ENCODE measurements around the gene MEIS2.
A peak's percentile ranks its signal among the peaks of the same experiment; 100 is the strongest.

The MEIS2 gene

DNA sequence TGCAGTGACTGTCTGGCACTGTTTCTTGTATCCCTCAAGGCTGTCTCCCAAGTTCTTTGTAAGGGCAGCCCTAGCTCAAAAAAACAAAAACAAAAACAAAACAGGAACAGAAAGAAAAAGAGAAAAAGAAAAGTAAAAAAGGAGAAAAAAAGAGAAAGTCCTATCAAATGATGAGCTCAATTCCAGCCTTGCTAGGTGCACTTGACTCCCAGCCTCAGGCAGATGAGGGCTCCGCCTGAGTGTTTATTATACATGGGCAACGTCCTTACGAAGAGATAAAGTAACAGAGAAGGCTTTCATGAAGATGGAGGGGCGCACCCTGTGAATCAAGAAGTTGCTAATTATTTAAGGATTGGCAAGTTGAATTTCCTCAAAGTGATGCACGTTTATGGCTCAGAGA is 175.3 kb downstream of the MEIS2 start:
- Histone ChIP-seq H4K12ac (ENCODE audit: low read depth, low read length) (no peak overlapping the region), H4K8ac (ENCODE audit: low read depth, low read length) (no peak overlapping the region), H3K14ac (ENCODE audit: low read length) (no peak overlapping the region), H2AFZ (ENCODE audit: insufficient read depth, low read length, poor library complexity) (no peak overlapping the region), H3K4me3 (ENCODE audit: low read depth, low read length) (no peak overlapping the region), H3K79me2 (ENCODE audit: control insufficient read depth, insufficient read depth, low read length, poor library complexity) (no peaks in the 10 kb centered on the region), H3K23ac (ENCODE audit: low read length) (no peak overlapping the region), H2BK12ac (ENCODE audit: low read length) (no peak overlapping the region), H3K4ac (ENCODE audit: low read depth, low read length) (no peak overlapping the region), H2BK5ac (ENCODE audit: low read depth, low read length, poor library complexity) (no peak overlapping the region), H3K18ac (ENCODE audit: low read length) (no peak overlapping the region), H4K91ac (ENCODE audit: low read depth, low read length) (no peak overlapping the region), H2AK5ac (ENCODE audit: low read length) (no peak overlapping the region), H3K27ac (ENCODE audit: low read depth, low read length) (no peak overlapping the region), H3K27me3 (ENCODE audit: insufficient read depth, low read length) (no peaks in the 10 kb centered on the region), H2BK120ac (ENCODE audit: insufficient read depth, low read length, poor library complexity) (no peak overlapping the region), H3K4me1 (ENCODE audit: control insufficient read depth in 1 of 2, insufficient read depth in 2 of 2, low read length in 2 of 2) (no peaks in the 10 kb centered on the region), H3K9ac (ENCODE audit: low read length) (no peak overlapping the region), H3K4me2 (ENCODE audit: low read length) (no peak overlapping the region), H3K9me3 (ENCODE audit: insufficient read depth, low read depth, low read length) (no peaks in the 10 kb centered on the region), H3K36me3 (ENCODE audit: control insufficient read depth in 1 of 2, insufficient read depth in 2 of 2, low read length in 2 of 2) (no peaks in the 10 kb centered on the region), H3K79me1 (ENCODE audit: low read length) (no peaks in the 10 kb centered on the region)
- no peak for DNase-seq
- WGBS (ENCODE audit: extremely low coverage, insufficient coverage, insufficient read length) = no CpG with 5 or more reads among the region's 5 CpGs

DNA sequence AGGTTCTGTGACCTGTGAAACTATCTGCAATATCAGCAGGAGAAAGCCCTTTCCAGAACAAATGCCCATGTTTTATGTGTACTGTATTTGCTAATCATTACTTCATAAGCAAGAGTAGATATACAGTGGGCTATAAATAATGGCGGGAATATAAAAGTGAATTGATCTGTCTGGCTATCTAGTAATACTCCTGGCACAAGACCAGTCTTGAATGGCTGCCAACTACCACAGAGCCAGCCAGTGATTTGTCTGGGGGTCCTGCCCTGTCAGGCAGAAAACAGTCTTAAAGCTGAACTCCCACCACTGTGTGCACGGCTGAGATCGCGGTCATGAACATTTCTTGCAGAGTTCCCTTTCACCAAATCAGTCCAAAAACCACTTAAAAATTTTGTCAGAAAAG is 176.3 kb downstream of the MEIS2 start:
- no peak overlapping the region for H3K23ac ChIP-seq (ENCODE audit: low read length)
- no peak overlapping the region for H3K27ac ChIP-seq (ENCODE audit: low read depth, low read length)
- no peak overlapping the region for H3K4me2 ChIP-seq (ENCODE audit: low read length)
- H3K4me3 ChIP-seq (ENCODE audit: low read depth, low read length) = no peak overlapping the region
- H4K8ac ChIP-seq (ENCODE audit: low read depth, low read length) = no peak overlapping the region
- no peak overlapping the region for H4K91ac ChIP-seq (ENCODE audit: low read depth, low read length)
- H2AK5ac ChIP-seq (ENCODE audit: low read length) = no peak overlapping the region
- no peak overlapping the region for H3K4ac ChIP-seq (ENCODE audit: low read depth, low read length)
- no peak overlapping the region for H2BK5ac ChIP-seq (ENCODE audit: low read depth, low read length, poor library complexity)
- H3K14ac ChIP-seq (ENCODE audit: low read length) = no peak overlapping the region
- no peaks in the 10 kb centered on the region for H3K4me1 ChIP-seq (ENCODE audit: control insufficient read depth in 1 of 2, insufficient read depth in 2 of 2, low read length in 2 of 2)
- H2BK120ac ChIP-seq (ENCODE audit: insufficient read depth, low read length, poor library complexity) = no peak overlapping the region
- no peak for DNase-seq
- no peak overlapping the region for H4K12ac ChIP-seq (ENCODE audit: low read depth, low read length)
- no peak overlapping the region for H2BK12ac ChIP-seq (ENCODE audit: low read length)
- no peaks in the 10 kb centered on the region for H3K9me3 ChIP-seq (ENCODE audit: insufficient read depth, low read depth, low read length)
- no peak overlapping the region for H3K9ac ChIP-seq (ENCODE audit: low read length)
- H3K79me1 ChIP-seq (ENCODE audit: low read length) = no peaks in the 10 kb centered on the region
- H3K79me2 ChIP-seq (ENCODE audit: control insufficient read depth, insufficient read depth, low read length, poor library complexity) = no peaks in the 10 kb centered on the region
- no CpG with 5 or more reads among the region's 4 CpGs for WGBS (ENCODE audit: extremely low coverage, insufficient coverage, insufficient read length)
- no peak overlapping the region for H3K18ac ChIP-seq (ENCODE audit: low read length)
- H2AFZ ChIP-seq (ENCODE audit: insufficient read depth, low read length, poor library complexity) = no peak overlapping the region
- H3K27me3 ChIP-seq (ENCODE audit: insufficient read depth, low read length) = no peaks in the 10 kb centered on the region
- no peaks in the 10 kb centered on the region for H3K36me3 ChIP-seq (ENCODE audit: control insufficient read depth in 1 of 2, insufficient read depth in 2 of 2, low read length in 2 of 2)

DNA sequence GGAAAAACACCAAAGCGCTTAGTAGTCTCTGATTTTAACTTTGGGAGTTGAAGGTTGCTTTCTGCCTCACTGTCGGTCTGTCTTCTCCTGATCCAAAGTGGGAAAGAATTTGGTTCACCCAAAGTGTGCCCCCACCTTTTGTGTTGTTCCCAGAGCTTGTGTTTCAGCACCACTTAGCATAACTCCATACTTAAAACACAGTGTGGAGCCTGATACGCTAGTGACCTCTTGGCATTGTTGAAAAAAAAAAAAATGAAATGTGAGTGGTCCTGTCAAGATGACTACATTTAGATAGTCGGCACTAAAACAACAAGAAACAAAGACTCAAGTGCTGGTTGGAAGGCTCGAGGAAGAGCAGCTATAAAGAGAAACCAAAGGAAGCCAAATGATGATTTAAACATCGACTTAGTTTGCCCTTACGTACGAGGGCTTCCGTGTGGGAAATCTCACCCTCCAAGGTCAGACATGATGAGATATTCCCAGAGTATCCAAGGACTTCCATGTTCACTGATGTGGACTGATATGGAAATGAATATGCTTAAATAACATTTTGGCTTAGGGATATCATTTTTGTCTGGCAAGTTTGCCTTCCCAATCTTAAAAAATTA is 178.8 kb downstream of the MEIS2 start:
- Histone ChIP-seq H2BK5ac (ENCODE audit: low read depth, low read length, poor library complexity) (no peak overlapping the region), H3K18ac (ENCODE audit: low read length) (no peak overlapping the region), H3K9ac (ENCODE audit: low read length) (no peak overlapping the region), H4K91ac (ENCODE audit: low read depth, low read length) (no peak overlapping the region), H4K12ac (ENCODE audit: low read depth, low read length) (no peak overlapping the region), H3K79me1 (ENCODE audit: low read length) (no peaks in the 10 kb centered on the region), H3K4me1 (ENCODE audit: control insufficient read depth in 1 of 2, insufficient read depth in 2 of 2, low read length in 2 of 2) (no peaks in the 10 kb centered on the region), H3K9me3 (ENCODE audit: insufficient read depth, low read depth, low read length) (no peaks in the 10 kb centered on the region), H2AK5ac (ENCODE audit: low read length) (no peak overlapping the region), H2BK120ac (ENCODE audit: insufficient read depth, low read length, poor library complexity) (no peak overlapping the region), H3K4me3 (ENCODE audit: low read depth, low read length) (no peak overlapping the region), H3K36me3 (ENCODE audit: control insufficient read depth in 1 of 2, insufficient read depth in 2 of 2, low read length in 2 of 2) (no peaks in the 10 kb centered on the region), H4K8ac (ENCODE audit: low read depth, low read length) (no peak overlapping the region), H3K79me2 (ENCODE audit: control insufficient read depth, insufficient read depth, low read length, poor library complexity) (no peaks in the 10 kb centered on the region), H2AFZ (ENCODE audit: insufficient read depth, low read length, poor library complexity) (no peak overlapping the region), H3K4me2 (ENCODE audit: low read length) (no peak overlapping the region), H3K4ac (ENCODE audit: low read depth, low read length) (no peak overlapping the region), H3K23ac (ENCODE audit: low read length) (no peak overlapping the region), H3K14ac (ENCODE audit: low read length) (no peak overlapping the region), H3K27me3 (ENCODE audit: insufficient read depth, low read length) (no peaks in the 10 kb centered on the region), H3K27ac (ENCODE audit: low read depth, low read length) (no peak overlapping the region), H2BK12ac (ENCODE audit: low read length) (no peak overlapping the region)
- DNase-seq = no peak
- WGBS (ENCODE audit: extremely low coverage, insufficient coverage, insufficient read length) = no CpG with 5 or more reads among the region's 9 CpGs

GRCh38 chr15:36917411-36918267 is 182.7 kb downstream of the MEIS2 start:
- DNase-seq = peak in 1 of 2 donors; percentile 75
- H3K4me3 ChIP-seq (ENCODE audit: low read depth, low read length) = no peak overlapping the region
- H4K12ac ChIP-seq (ENCODE audit: low read depth, low read length) = no peak overlapping the region
- H3K9ac ChIP-seq (ENCODE audit: low read length) = no peak overlapping the region
- no peaks in the 10 kb centered on the region for H3K9me3 ChIP-seq (ENCODE audit: insufficient read depth, low read depth, low read length)
- no CpG with 5 or more reads among the region's 4 CpGs for WGBS (ENCODE audit: extremely low coverage, insufficient coverage, insufficient read length)
- H3K79me2 ChIP-seq (ENCODE audit: control insufficient read depth, insufficient read depth, low read length, poor library complexity) = no peaks in the 10 kb centered on the region
- H2BK5ac ChIP-seq (ENCODE audit: low read depth, low read length, poor library complexity) = no peak overlapping the region
- H3K23ac ChIP-seq (ENCODE audit: low read length) = no peak overlapping the region
- H3K79me1 ChIP-seq (ENCODE audit: low read length) = no peaks in the 10 kb centered on the region
- no peak overlapping the region for H2BK12ac ChIP-seq (ENCODE audit: low read length)
- no peak overlapping the region for H2AFZ ChIP-seq (ENCODE audit: insufficient read depth, low read length, poor library complexity)
- H3K27ac ChIP-seq (ENCODE audit: low read depth, low read length) = no peak overlapping the region
- H3K36me3 ChIP-seq (ENCODE audit: control insufficient read depth in 1 of 2, insufficient read depth in 2 of 2, low read length in 2 of 2) = no peaks in the 10 kb centered on the region
- H3K4me1 ChIP-seq (ENCODE audit: control insufficient read depth in 1 of 2, insufficient read depth in 2 of 2, low read length in 2 of 2) = no peaks in the 10 kb centered on the region
- H4K91ac ChIP-seq (ENCODE audit: low read depth, low read length) = no peak overlapping the region
- no peak overlapping the region for H3K14ac ChIP-seq (ENCODE audit: low read length)
- H3K4me2 ChIP-seq (ENCODE audit: low read length) = no peak overlapping the region
- H2BK120ac ChIP-seq (ENCODE audit: insufficient read depth, low read length, poor library complexity) = no peak overlapping the region
- H3K4ac ChIP-seq (ENCODE audit: low read depth, low read length) = no peak overlapping the region
- no peak overlapping the region for H3K18ac ChIP-seq (ENCODE audit: low read length)
- no peak overlapping the region for H4K8ac ChIP-seq (ENCODE audit: low read depth, low read length)
- no peak overlapping the region for H2AK5ac ChIP-seq (ENCODE audit: low read length)
- H3K27me3 ChIP-seq (ENCODE audit: insufficient read depth, low read length) = no peaks in the 10 kb centered on the region
